H9 (cell line): Measurements from ENCODE around the gene FHIT. TPM values are rescaled to one million over a fixed set of nuclear protein-coding genes. Genes with fewer than 3 reads are reported as not detected.
A peak's percentile ranks its signal among the peaks of the same experiment; 100 is the strongest.

Experiments used
- DNase-seq: peaks from one replicate; pipeline ENCODE4 v3.0.0-alpha.2; 2017
- H2AFZ ChIP-seq: one replicate; pipeline ENCODE4 v1.6.1; 2013; ENCODE audit warnings: mild to moderate bottlenecking, low read length, control low read depth, moderate library complexity
- H2AK5ac ChIP-seq: 2 replicates; pipeline ENCODE4 v1.6.1; 2013; ENCODE audit warnings: low read length, control low read depth, mixed read lengths; ENCODE audit not compliant: insufficient read length
- H2BK120ac ChIP-seq: one replicate; pipeline ENCODE4 v1.6.1; 2013; ENCODE audit warnings: low read depth, mild to moderate bottlenecking, low read length, control low read depth, inconsistent platforms; ENCODE audit not compliant: poor library complexity, severe bottlenecking
- H2BK12ac ChIP-seq: 2 replicates; pipeline ENCODE4 v1.6.1; 2013; ENCODE audit warnings: low read length, control low read depth, mixed read lengths, low read depth; ENCODE audit not compliant: insufficient read length
- H2BK15ac ChIP-seq: 2 replicates; pipeline ENCODE4 v1.6.1; 2013; ENCODE audit warnings: low read depth, low read length, control low read depth
- H2BK20ac ChIP-seq: one replicate; pipeline ENCODE4 v1.6.1; 2013; ENCODE audit warnings: low read depth, mild to moderate bottlenecking, low read length, control low read depth, inconsistent platforms; ENCODE audit not compliant: poor library complexity, severe bottlenecking
- H2BK5ac ChIP-seq: 2 replicates; pipeline ENCODE4 v1.6.1; 2013; ENCODE audit warnings: low read length, control low read depth, mixed read lengths; ENCODE audit not compliant: insufficient read length
- H3K14ac ChIP-seq: 2 replicates; pipeline ENCODE4 v1.6.1; 2013; ENCODE audit warnings: low read length, control low read depth; ENCODE audit not compliant: insufficient read depth
- H3K18ac ChIP-seq: 2 replicates; pipeline ENCODE4 v1.6.1; 2013; ENCODE audit warnings: low read depth, mild to moderate bottlenecking, mixed read lengths, low read length, control low read depth; ENCODE audit not compliant: insufficient read length
- H3K23ac ChIP-seq: 2 replicates; pipeline ENCODE4 v1.6.1; 2013; ENCODE audit warnings: low read length, control low read depth, mixed read lengths, low read depth; ENCODE audit not compliant: insufficient read length
- H3K23me2 ChIP-seq: 2 replicates; pipeline ENCODE4 v1.6.1; 2013; ENCODE audit warnings: low read depth, mild to moderate bottlenecking, mixed read lengths, low read length, control low read depth; ENCODE audit not compliant: insufficient read length, poor library complexity, severe bottlenecking
- H3K27ac ChIP-seq: 2 replicates; pipeline ENCODE4 v1.5.1; 2013; ENCODE audit warnings: low read length, control low read depth, mixed read lengths, low read depth; ENCODE audit not compliant: insufficient read length
- H3K27me3 ChIP-seq: 2 replicates; pipeline ENCODE4 v1.6.1; 2013; ENCODE audit warnings: low read length, control low read depth, inconsistent platforms; ENCODE audit not compliant: insufficient read depth
- H3K4ac ChIP-seq: 2 replicates; pipeline ENCODE4 v1.6.1; 2013; ENCODE audit warnings: low read depth, mild to moderate bottlenecking, control low read depth, inconsistent platforms, low read length, moderate library complexity
- H3K4me1 ChIP-seq: 2 replicates; pipeline ENCODE4 v1.6.1; 2013; ENCODE audit warnings: low read length, control low read depth, inconsistent platforms; ENCODE audit not compliant: insufficient read depth
- H3K4me2 ChIP-seq: 2 replicates; pipeline ENCODE4 v1.6.1; 2013; ENCODE audit warnings: low read length, control low read depth, mixed read lengths; ENCODE audit not compliant: insufficient read length, insufficient read depth
- H3K56ac ChIP-seq: 2 replicates; pipeline ENCODE4 v1.6.1; 2013; ENCODE audit warnings: low read depth, mild to moderate bottlenecking, mixed read lengths, low read length, control low read depth; ENCODE audit not compliant: insufficient read length
- H3K79me1 ChIP-seq: 2 replicates; pipeline ENCODE4 v1.6.1; 2013; ENCODE audit warnings: low read depth, mild to moderate bottlenecking, moderate library complexity, low read length, control low read depth, inconsistent platforms; ENCODE audit not compliant: insufficient read depth, poor library complexity, severe bottlenecking
- H3K79me2 ChIP-seq: 2 replicates; pipeline ENCODE4 v1.6.1; 2013; ENCODE audit warnings: low read length, control low read depth, inconsistent platforms; ENCODE audit not compliant: insufficient read depth
- H3K9ac ChIP-seq: 2 replicates; pipeline ENCODE4 v1.6.1; 2013; ENCODE audit warnings: low read length, control low read depth, mixed read lengths; ENCODE audit not compliant: insufficient read length; ENCODE audit errors: extremely low read depth
- H3K9me3 ChIP-seq: one replicate; pipeline ENCODE4 v1.6.1; 2013; ENCODE audit warnings: low read depth, low read length, inconsistent platforms; ENCODE audit not compliant: control insufficient read depth
- H3T11ph ChIP-seq: one replicate; pipeline ENCODE4 v1.6.1; 2013; ENCODE audit warnings: mild to moderate bottlenecking, low read length, control low read depth, inconsistent platforms
- H4K20me1 ChIP-seq: one replicate; pipeline ENCODE4 v1.6.1; 2013; ENCODE audit not compliant: control insufficient read depth, insufficient read length, insufficient read depth
- H4K5ac ChIP-seq: 2 replicates; pipeline ENCODE4 v1.6.1; 2013; ENCODE audit warnings: low read depth, mild to moderate bottlenecking, mixed read lengths, low read length, control low read depth; ENCODE audit not compliant: insufficient read length
- H4K8ac ChIP-seq: replicated peaks from 2 replicates; pipeline ENCODE4 v1.6.1; 2013; ENCODE audit warnings: low read length, control low read depth, mixed read lengths, low read depth; ENCODE audit not compliant: insufficient read length
- H4K91ac ChIP-seq: 2 replicates; pipeline ENCODE4 v1.6.1; 2013; ENCODE audit warnings: low read depth, mild to moderate bottlenecking, moderate library complexity, mixed read lengths, low read length, control low read depth; ENCODE audit not compliant: insufficient read length
- H3K27ac Mint-ChIP-seq, 3 experiments: 2 replicates in 2 of 3; 3 replicates in 1 of 3; pipeline ENCODE4 v1.8.0; 2020 to 2021; ENCODE audit warnings: mixed read lengths in 3 of 3, mild to moderate bottlenecking in 1 of 3, moderate library complexity in 1 of 3
- H3K27me3 Mint-ChIP-seq: 2 replicates; pipeline ENCODE4 v1.8.0; 2021; ENCODE audit warnings: low read depth, mild to moderate bottlenecking, moderate library complexity, mixed read lengths
- H3K36me3 Mint-ChIP-seq, 3 experiments: 2 replicates in 2 of 3; 3 replicates in 1 of 3; pipeline ENCODE4 v1.8.0; 2020 to 2021; ENCODE audit warnings: low read depth in 3 of 3, mixed read lengths in 3 of 3; ENCODE audit not compliant: insufficient read depth in 1 of 3
- H3K4me1 Mint-ChIP-seq, 2 experiments: 2 replicates each; pipeline ENCODE4 v1.8.0; 2020; ENCODE audit warnings: mixed read lengths in 2 of 2
- H3K4me3 Mint-ChIP-seq, 2 experiments: 2 replicates in 1 of 2; 3 replicates in 1 of 2; pipeline ENCODE4 v1.8.0; 2020 to 2021; ENCODE audit warnings: mild to moderate bottlenecking in 2 of 2, mixed read lengths in 2 of 2, moderate library complexity in 1 of 2
- H3K9me3 Mint-ChIP-seq, 2 experiments: 2 replicates in 1 of 2; 3 replicates in 1 of 2; pipeline ENCODE4 v1.8.0; 2020; ENCODE audit warnings: mild to moderate bottlenecking in 2 of 2, mixed read lengths in 2 of 2, moderate library complexity in 1 of 2
- CTCF ChIP-seq: fragments of 200-600 bp; sonication (generic); conservative IDR thresholded peaks from 3 replicates; pipeline ENCODE4 v1.8.0; 2021; ENCODE audit warnings: antibody characterized with exemption, mild to moderate bottlenecking
- WGBS: extraction: QIAGEN DNeasy Blood & Tissue Kit; methylation state at CpG from one replicate; pipeline ENCODE4 v1.1.7; 2013; ENCODE audit warnings: missing lambda C conversion rate, low lambda C conversion rate, mixed read lengths; ENCODE audit not compliant: insufficient read length; ENCODE audit errors: extremely low coverage; 5-methylcytosine and 5-hydroxymethylcytosine counted together
- total RNA-seq: library from RNA; stranded (reverse); gene quantifications from 2 replicates; pipeline ENCODE4 v1.2.1, GENCODE V29; 2021

The FHIT gene
- total RNA-seq, 1 experiment from 2014 or later = 3.0 TPM

DNA sequence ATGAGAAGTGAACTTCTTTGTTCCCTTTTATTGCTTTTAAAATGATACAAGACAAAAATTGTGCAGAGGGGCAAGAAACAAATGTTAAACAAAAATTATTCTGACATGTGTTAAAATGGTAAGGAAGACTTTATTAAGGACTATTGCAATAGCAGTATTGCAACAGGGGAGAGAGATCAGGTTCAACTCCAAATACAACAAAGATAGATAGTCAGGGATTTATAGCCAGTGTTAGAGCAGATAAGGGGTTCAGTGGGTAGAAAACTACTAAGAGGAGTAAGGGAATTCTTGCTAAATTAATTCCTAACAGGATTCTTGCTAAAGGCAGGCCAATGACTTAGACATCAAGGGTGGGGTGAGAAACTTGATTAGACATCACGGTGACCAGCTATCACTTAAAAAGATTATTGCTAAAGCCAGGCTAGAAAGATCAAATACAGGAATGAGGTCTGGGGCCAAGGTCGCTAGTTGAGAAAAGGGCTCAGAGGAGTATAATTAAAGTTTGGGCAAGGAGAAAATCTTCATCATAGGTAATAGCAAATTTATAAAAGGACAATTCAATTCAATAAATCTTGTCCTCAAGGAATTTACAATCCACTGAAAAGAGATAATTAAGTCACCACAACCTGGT, 81.5 kb downstream of the FHIT start:
- H3K9me3 ChIP-seq = no peaks in the 10 kb centered on the region
- H3K4me1 ChIP-seq = no peaks in the 10 kb centered on the region; the same call in 1 of the 2 replicates
- no peaks in the 10 kb centered on the region for H3K79me2 ChIP-seq
- no peak overlapping the region for H2BK12ac ChIP-seq
- Mint-ChIP-seq H3K27ac (peak overlapping the region in 1 of 3 experiments; percentile 71; a peak in 2 of 7 replicates), H3K36me3 (peaks cover 0 to 20% (median 7%) of the 10 kb centered on the region in 3 experiments; a peak in 4 of 7 replicates), H3K9me3 (peaks cover 7 to 11% of the 10 kb centered on the region in 2 experiments; a peak in 3 of 5 replicates), H3K4me3 (no peak overlapping the region), H3K4me1 (peaks cover 12 to 16% of the 10 kb centered on the region in 2 experiments), H3K27me3 (no peaks in the 10 kb centered on the region)
- no peak overlapping the region for H2AK5ac ChIP-seq
- H3K27ac ChIP-seq = no peak overlapping the region
- no peaks in the 10 kb centered on the region for H3K27me3 ChIP-seq
- no peak overlapping the region for H3K4me2 ChIP-seq
- no peak overlapping the region for H3K56ac ChIP-seq
- H2BK120ac ChIP-seq = no peak overlapping the region
- no peak overlapping the region for H3K18ac ChIP-seq
- H3K9ac ChIP-seq = no peak overlapping the region
- H3K23me2 ChIP-seq = no peaks in the 10 kb centered on the region
- H2BK15ac ChIP-seq = no peak overlapping the region
- no peak overlapping the region for H2AFZ ChIP-seq
- H2BK20ac ChIP-seq = peak overlapping the region; percentile 45
- no peak overlapping the region for H4K5ac ChIP-seq
- no CpG with 5 or more reads among the region's 2 CpGs for WGBS
- no peak overlapping the region for H3K14ac ChIP-seq
- no peak overlapping the region for H3T11ph ChIP-seq
- H3K23ac ChIP-seq = no peak overlapping the region
- no peak overlapping the region for H3K4ac ChIP-seq
- no peak for TF ChIP-seq CTCF
- no peak overlapping the region for H2BK5ac ChIP-seq
- no peak overlapping the region for H4K8ac ChIP-seq
- DNase-seq = no peak
- H3K79me1 ChIP-seq = no peaks in the 10 kb centered on the region
- H4K91ac ChIP-seq = no peak overlapping the region
- no peaks in the 10 kb centered on the region for H4K20me1 ChIP-seq
